GM18870 (cell line): Measurements from ENCODE around the gene RPL39L.
"Not testable (repeated sequence)": the region's sequence is repeated elsewhere in the genome, so short reads cannot be mapped to it uniquely, and the experiment has no call there.

ENCODE experiments used
- ATAC-seq: cut with Tn5 transposase; IDR thresholded peaks from one replicate; pipeline ENCODE4 v1.9.1; 2021; ENCODE audit warnings: moderate library complexity; ENCODE audit not compliant: unreplicated experiment

The RPL39L gene

DNA sequence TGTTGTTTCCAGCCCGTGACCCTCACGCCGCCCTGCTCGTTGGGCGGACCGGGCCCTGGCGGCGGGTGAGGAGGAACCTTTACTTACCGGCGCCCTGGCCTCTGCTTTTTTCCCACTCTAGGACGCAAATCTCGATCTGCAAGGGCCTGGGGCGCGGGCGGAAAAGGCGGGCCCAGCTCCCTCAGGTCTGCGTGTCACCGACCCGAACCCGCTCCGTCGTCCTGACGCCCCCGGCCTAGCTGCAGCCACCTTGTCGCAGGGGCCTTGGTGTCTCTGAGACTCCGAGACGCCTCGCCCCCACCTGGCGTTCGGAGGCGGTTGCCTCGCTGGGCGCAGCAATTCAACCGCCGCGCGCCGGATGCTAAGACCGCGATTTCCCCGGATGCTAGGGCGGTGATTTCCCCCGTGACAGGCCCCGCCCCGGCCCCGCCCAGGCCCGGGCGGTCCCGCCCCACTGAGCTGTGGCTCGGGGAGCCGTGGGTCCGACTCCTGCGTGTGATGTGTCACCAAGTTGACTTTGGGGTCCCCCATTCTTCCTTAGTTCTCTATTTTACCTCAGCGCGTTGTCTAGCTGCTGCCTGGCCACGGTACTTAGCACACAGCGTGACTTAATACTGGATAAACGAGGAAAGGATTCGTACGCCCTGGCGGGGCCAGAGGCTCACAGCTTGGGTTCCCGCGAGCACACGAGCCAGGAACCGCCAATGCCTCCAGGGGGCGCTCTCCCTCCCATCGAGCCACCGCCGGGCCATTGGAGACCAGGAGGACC lies at the start of gene RPL39L:
Gene RPL39L (minus strand): TSS at position 371 of the 769 bp plus-strand sequence. CDS start 18,196 bp downstream, outside the sequence.
- peak; percentile 93 for ATAC-seq

DNA sequence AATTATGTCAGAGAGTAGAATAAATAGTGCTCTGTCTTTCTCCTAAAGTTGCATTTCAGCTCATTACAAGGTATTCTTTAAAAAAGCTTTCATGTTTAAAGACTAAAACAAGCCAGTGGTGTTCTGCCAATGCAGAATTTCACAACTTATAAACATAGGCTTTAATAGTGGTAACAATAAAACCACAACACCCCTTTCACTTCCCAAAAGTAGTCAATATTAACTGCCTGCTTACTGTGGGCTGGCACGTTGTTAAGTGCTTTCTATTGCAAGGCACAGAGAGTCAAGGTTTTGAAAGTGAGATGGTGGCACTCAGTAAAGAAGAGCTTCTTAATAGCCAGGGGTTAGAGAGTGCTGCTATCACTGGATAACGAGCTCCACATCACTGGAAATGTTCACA lies 49.6 kb upstream of the RPL39L start:
- no peak for ATAC-seq

- no peak for ATAC-seq
These were observed 47.6 kb upstream of the RPL39L start for GRCh38 chr3:187186801-187187421.

DNA sequence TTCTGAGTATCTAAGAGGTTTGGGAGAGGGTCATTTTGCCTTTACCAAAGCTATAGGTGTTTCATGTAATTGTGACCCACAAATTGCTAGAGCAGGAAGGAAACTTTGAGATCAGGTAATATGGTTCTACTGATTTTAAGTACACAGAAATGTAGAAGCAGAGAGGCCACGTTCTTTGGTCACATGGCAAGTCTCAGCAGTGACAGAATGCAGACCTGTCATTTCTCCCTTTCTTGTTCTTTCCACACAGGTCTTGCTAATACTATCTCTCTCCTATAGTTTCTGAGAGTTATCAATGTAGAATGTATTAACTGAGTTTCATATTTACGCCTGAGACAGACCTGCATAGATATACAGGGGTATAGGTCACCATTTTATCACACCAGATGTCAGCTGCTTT lies 47.1 kb upstream of the RPL39L start:
- no peak for ATAC-seq

GRCh38 chr3:187185759-187186158 lies 46.5 kb upstream of the RPL39L start:
- no peak for ATAC-seq

- no peak for ATAC-seq
These were observed 44.6 kb upstream of the RPL39L start for GRCh38 chr3:187183903-187184302.

GRCh38 chr3:187183210-187183862 lies 44.0 kb upstream of the RPL39L start:
- ATAC-seq = no peak

DNA sequence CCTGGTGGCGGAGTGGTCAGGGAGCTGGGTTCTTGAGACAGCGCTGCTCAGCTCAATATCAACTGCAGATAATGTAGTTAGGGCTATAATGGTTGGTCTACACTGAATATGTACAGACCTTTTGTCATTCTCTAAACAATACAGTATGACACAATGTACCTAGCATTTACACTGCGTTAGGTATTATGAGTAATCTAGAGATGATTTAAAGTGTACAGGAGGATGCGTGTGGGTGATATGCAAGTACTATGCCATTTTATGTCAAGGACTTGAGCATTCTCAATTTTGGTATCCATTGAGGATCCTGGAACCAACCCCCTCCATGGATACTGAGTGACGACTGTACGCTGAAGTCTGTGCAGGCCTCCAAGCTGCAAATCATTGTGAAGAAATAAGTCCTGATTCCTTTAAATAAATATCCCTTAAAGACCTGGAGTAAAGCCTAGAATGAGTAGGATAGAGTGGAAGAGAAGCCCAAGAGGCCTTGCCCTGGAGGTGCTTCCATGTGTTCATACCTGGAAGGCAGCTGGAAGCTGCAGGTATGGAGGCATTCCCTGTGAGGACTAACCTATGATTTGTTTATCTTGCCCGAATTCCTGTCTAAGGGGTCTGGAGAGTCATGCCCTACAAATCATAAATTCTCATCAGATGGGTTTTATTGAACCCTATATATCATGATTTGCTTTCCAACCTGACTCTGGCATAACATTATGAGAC lies 42.3 kb upstream of the RPL39L start:
- ATAC-seq = no peak

DNA sequence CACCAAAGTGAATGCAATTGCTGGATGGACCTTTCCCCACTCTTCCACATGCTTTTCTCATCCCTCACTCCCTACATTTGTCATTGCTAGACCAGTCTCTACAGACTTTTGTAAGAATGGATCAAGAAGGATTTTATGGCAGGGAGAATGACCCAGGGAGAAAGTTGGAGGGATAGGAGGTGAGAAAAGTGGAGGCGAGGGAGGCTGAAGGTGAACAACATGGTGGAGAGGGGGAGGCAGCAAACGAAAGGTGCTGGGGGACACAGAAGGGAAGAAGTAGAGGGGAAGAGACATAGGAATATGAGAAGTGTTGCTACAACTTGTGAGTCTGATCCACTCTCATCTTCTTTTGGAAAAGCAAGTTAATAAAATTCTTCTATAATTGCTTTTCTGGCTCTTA lies 33.6 kb upstream of the RPL39L start:
- ATAC-seq = no peak

DNA sequence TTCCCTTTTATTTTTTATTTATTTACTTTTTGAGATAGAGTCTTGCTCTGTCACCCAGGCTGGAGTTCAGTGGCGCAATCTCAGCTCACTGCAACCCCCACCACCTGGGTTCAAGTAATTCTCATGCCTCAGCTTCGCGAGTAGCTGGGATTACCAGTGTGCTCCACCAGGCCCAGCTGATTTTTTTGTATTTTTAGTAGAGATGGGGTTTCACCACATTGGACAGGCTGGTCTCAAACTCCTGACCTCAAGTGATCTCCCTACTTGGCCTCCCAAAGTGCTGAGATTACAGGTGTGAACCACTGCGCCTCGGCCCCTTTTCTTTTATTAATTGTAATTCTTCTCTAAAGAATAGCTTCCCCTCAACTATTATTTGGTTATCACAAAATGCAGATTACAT lies 31.6 kb upstream of the RPL39L start:
- not testable (repeated sequence) for ATAC-seq

GRCh38 chr3:187169231-187169960 lies 30.1 kb upstream of the RPL39L start:
- ATAC-seq = no peak

DNA sequence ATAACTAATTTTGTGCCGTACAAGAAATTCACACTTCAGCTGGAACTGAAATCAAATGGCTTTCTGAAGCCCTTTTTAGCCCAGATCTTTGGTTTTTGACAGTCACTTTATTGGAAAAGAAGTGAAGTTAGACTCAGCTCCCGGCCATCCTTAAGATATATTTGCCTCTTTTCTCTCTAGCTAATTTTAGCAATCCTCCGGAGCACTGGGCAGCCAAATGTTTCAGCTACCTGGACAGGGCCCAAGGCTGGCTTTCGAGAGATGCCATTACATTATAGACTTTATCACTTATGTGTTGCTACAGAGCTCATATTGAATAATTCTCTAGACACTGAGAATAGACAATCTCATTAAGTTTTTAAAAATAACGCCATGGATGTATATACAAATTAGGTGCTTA lies 28.5 kb upstream of the RPL39L start:
- no peak for ATAC-seq

DNA sequence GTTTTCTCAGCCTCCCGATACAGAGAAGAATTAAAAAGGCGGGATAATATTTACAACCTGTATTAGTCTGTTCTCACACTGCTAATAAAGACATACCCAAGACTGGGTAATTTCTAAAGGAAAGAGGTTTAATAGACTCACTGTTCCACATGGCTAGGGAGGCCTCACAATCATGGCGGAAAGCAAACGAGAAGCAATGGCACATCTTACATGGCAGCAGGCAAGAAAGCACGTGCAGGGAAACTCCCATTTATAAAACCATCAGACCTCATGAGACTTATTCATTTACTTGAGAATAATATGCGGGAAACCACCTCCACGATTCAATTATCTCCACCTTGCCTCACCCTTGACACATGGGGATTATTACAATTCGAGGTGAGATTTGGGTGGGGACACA lies 27.5 kb upstream of the RPL39L start:
- ATAC-seq = no peak

DNA sequence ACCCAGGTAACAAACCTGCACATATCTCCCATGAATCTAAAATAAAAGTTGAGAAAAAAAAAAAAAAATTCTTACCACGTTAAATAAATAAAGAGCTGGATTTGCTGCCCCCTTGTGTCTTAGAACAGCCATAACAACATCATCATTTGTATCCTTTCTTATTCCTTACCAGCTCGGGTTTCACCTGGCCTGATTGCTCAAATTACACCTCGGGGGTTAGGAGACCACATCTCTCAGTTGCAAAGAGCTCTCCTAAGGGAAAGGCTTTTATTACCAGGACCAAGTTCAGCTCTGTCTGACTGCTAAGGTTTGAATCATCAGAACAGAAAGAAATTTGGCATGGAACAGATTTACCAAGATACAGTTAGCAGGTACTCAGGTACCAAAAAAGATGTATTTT lies 25.8 kb upstream of the RPL39L start:
- no peak for ATAC-seq

- ATAC-seq = no peak
These were observed 23.1 kb upstream of the RPL39L start for GRCh38 chr3:187162265-187162953.

GRCh38 chr3:187161556-187161955 lies 22.3 kb upstream of the RPL39L start:
- no peak for ATAC-seq

DNA sequence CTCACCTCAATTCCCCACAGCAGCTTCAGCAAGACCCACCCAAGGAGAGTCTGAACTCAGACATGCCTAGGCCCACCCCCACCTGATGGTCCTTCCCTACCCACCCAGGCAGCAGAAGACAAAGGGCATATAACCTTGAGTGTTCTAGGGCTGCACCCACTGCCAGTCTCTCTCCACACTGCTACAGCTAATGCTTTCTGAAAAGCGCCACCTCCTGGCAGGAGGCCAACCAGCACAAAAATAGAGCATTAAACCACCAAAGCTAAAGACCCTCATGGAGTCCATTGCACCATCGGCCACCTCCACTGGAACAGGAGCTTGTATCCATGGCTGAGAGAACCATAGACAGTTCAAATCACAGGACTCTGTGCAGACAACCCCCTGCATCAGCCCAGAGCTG lies 11.3 kb upstream of the RPL39L start:
- ATAC-seq = no peak

DNA sequence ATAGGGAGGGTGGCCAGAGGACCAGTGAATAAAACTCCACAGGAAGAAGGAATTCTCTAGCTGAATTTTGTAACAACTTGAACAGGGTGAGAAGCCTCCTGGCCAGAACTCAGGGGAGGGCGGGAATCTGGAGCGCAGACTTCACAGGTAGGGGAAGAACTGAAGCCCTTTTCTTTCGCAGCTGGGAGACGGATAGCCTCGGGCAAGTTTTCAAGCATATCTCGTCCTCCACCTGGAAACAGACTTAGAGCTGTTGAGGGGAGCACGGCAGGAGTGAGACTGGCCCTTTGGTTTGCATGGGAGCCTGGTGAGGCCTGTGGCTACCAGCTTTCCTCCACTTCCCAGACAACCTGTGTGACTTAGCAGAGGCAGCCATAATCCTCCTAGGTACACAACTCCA lies 10.9 kb upstream of the RPL39L start:
- ATAC-seq = no peak

- ATAC-seq = no peak
These were observed 7.1 kb upstream of the RPL39L start for GRCh38 chr3:187146389-187146788.
